GM06990 (cell line): ENCODE measurements around the gene SERPINB4.
A peak's percentile ranks its signal among the peaks of the same experiment; 100 is the strongest.

ENCODE experiments used
- DNase-seq: peaks from one replicate; pipeline ENCODE4 v3.0.0-alpha.2; 2011; ENCODE audit not compliant: insufficient read length; ENCODE audit errors: extremely low read depth
- H3K27me3 ChIP-seq: replicated peaks from 2 replicates; pipeline ENCODE4 v1.6.0; 2011; ENCODE audit warnings: low read length; ENCODE audit not compliant: control insufficient read depth, insufficient read depth
- H3K36me3 ChIP-seq: 2 replicates; pipeline ENCODE4 v1.5.1; 2011; ENCODE audit warnings: low read length; ENCODE audit not compliant: control insufficient read depth, insufficient read depth
- H3K4me3 ChIP-seq: replicated peaks from 2 replicates; pipeline ENCODE4 v1.5.1; 2011; ENCODE audit warnings: low read depth, mild to moderate bottlenecking, control low read depth, low read length
- TF ChIP-seq, protein P1 (sequence below): IDR thresholded peaks from 2 replicates; pipeline ENCODE4 v1.5.1; 2011; ENCODE audit warnings: low read length, control low read depth, mild to moderate bottlenecking, inconsistent platforms; ENCODE audit not compliant: insufficient read depth, poor library complexity, severe bottlenecking

The SERPINB4 gene

DNA sequence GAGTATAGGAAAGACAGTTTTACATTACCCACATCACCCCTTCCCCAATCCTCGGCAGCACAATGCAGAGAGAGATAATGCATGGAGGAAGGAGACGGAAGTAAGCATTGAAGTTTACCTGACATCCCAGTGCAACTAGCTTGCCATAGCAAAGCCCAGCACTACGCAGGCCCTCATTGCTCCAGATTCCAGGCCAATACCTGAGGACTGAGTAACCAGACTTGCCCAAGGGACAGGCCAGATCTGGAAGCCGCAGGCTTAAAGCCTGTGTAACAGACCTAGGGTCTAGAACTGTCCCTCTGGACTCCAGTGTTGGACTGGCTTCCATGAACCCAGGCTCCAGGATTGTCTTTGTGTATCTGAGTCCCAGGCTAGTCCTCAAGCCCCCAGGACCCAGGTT, 17.6 kb downstream of the SERPINB4 start:
- TF ChIP-seq, protein P1, sequence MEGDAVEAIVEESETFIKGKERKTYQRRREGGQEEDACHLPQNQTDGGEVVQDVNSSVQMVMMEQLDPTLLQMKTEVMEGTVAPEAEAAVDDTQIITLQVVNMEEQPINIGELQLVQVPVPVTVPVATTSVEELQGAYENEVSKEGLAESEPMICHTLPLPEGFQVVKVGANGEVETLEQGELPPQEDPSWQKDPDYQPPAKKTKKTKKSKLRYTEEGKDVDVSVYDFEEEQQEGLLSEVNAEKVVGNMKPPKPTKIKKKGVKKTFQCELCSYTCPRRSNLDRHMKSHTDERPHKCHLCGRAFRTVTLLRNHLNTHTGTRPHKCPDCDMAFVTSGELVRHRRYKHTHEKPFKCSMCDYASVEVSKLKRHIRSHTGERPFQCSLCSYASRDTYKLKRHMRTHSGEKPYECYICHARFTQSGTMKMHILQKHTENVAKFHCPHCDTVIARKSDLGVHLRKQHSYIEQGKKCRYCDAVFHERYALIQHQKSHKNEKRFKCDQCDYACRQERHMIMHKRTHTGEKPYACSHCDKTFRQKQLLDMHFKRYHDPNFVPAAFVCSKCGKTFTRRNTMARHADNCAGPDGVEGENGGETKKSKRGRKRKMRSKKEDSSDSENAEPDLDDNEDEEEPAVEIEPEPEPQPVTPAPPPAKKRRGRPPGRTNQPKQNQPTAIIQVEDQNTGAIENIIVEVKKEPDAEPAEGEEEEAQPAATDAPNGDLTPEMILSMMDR: no peak
- H3K4me3 ChIP-seq: no peak overlapping the region
- no peaks in the 10 kb centered on the region for H3K27me3 ChIP-seq

DNA sequence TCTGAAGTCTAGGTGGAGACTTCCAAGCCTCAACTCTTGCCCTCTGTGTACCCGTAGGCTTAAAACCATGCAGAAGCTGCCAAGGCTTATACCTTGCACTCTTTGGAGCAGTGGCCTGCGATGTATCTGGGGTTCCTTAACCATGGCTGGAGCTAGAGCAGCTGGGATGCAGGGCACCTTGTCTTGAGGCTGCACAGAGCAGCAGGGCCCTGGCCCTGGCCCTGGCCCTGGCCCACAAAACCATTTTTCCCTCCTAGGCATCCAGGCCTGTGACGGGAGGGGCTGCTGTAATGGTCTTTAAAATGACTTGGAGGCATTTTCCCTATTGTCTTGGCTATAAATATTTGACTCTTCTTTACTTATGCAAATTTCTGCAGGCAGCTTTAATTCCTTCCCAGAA, 19.2 kb downstream of the SERPINB4 start:
- no peak for DNase-seq
- TF ChIP-seq, protein P1: no peak
- H3K4me3 ChIP-seq: no peak overlapping the region
- no peaks in the 10 kb centered on the region for H3K36me3 ChIP-seq
- no peaks in the 10 kb centered on the region for H3K27me3 ChIP-seq

More for the DNA sequence above, 17.6 kb downstream of the SERPINB4 start:
- no peak for DNase-seq
- H3K36me3 ChIP-seq: no peaks in the 10 kb centered on the region

- TF ChIP-seq, protein P1: no peak
- DNase-seq: no peak
- Histone ChIP-seq H3K4me3 (no peak overlapping the region), H3K36me3 (no peaks in the 10 kb centered on the region), H3K27me3 (no peaks in the 10 kb centered on the region)
Observed at GRCh38 chr18:63619661-63620060, 24.4 kb downstream of the SERPINB4 start.

GRCh38 chr18:63617915-63618234, 26.2 kb downstream of the SERPINB4 start:
- TF ChIP-seq, protein P1: no peak
- Histone ChIP-seq H3K27me3 (no peaks in the 10 kb centered on the region), H3K4me3 (no peak overlapping the region), H3K36me3 (no peaks in the 10 kb centered on the region)
- DNase-seq: no peak

DNA sequence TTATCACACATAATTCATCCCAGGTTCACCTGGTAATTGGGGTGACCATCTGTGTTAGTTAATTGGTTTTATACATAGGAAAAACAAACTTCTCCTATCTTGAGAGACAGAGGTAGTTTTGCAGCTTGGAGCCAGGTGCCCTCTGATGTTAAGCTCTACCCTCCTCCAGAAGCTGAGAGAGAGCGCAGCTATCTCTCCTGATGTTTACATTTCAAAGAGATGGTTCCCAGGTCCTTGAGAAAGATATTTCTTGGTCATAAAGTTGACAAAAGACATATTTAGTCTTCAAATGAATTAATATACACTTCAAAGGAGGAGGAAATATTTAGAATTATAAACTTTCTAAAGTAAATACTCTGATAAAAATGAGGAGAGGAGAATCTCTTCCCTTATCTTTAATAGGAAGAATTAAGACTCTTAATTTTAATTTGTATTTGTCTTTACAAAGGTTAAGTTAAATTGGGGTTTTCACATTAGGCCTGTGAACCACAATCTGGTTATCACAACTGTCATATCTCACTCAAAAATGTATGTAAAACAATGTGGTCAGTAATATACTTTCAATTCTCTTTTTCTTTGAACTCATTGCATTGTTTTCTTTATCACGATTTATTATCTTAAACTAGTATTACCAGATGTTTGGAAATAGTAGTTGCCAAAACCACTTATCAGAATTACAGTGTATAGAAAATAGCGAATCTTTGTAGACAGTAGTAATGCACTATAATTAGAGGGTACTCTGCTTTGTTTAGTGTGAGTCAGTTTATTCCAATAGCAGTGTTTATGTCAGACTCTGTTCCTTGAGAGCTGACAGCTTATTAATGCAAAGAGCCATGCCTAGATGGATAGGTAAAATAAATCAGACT, 26.8 kb downstream of the SERPINB4 start:
- no peaks in the 10 kb centered on the region for H3K27me3 ChIP-seq

More for the DNA sequence above, 26.8 kb downstream of the SERPINB4 start:
- Histone ChIP-seq H3K36me3 (no peaks in the 10 kb centered on the region), H3K4me3 (no peak overlapping the region)
- TF ChIP-seq, protein P1: no peak
- peak; percentile 32 for DNase-seq
